Esophagus (tissue), 2 donors: ENCODE data around the gene MSI2. TPM values are rescaled to one million over a fixed set of nuclear protein-coding genes. Genes with fewer than 3 reads are reported as not detected.

Experiments
- H3K27ac ChIP-seq, 2 donors: one replicate each; pipeline ENCODE4 v1.5.1; 2013; ENCODE audit warnings: low read depth in 2 of 2, mild to moderate bottlenecking in 2 of 2, inconsistent platforms in 1 of 2, low read length in 1 of 2, moderate library complexity in 1 of 2
- H3K27me3 ChIP-seq, 2 donors: one replicate each; pipeline ENCODE4 v1.6.1; 2013; ENCODE audit warnings: low read length in 2 of 2, control low read depth in 1 of 2, mild to moderate bottlenecking in 1 of 2; ENCODE audit not compliant: insufficient read depth in 2 of 2, control insufficient read depth in 1 of 2
- H3K36me3 ChIP-seq, 2 donors: one replicate each; pipeline ENCODE4 v1.6.1; 2013; ENCODE audit warnings: low read length in 1 of 2; ENCODE audit not compliant: control insufficient read depth in 2 of 2, insufficient read depth in 2 of 2
- H3K4me1 ChIP-seq, 2 donors: one replicate each; pipeline ENCODE4 v1.6.1; 2013; ENCODE audit warnings: low read length in 1 of 2; ENCODE audit not compliant: control insufficient read depth in 2 of 2, insufficient read depth in 2 of 2
- H3K4me3 ChIP-seq, 2 donors: one replicate each; pipeline ENCODE4 v1.5.1; 2013; ENCODE audit warnings: low read length in 2 of 2, mild to moderate bottlenecking in 2 of 2, low read depth in 1 of 2, moderate library complexity in 1 of 2
- H3K9me3 ChIP-seq, 2 donors: one replicate each; pipeline ENCODE4 v1.6.1; 2013; ENCODE audit warnings: mild to moderate bottlenecking in 2 of 2, low read depth in 1 of 2, low read length in 1 of 2, moderate library complexity in 1 of 2; ENCODE audit not compliant: control insufficient read depth in 2 of 2, insufficient read depth in 1 of 2
- WGBS, 2 donors: extraction: QIAGEN DNeasy Blood & Tissue Kit; methylation state at CpG; one replicate each; pipeline ENCODE4 v1.1.7; 2013; 5-methylcytosine and 5-hydroxymethylcytosine counted together
- polyA plus RNA-seq, 2 donors: library from polyadenylated mRNA; stranded (reverse); fragments of 200-250 nt; gene quantifications; one replicate each; pipeline ENCODE4 v1.2.3, GENCODE V29; 2013
- donor health status: healthy with polysubstance abuse.
- donor health status: Bipolar disorder and iron deficiency.

Gene MSI2
- polyA plus RNA-seq, 2 donors: 7.8 to 8.2 TPM

GRCh38 chr17:57633236-57633635 is 376.9 kb downstream of the MSI2 start:
- no peaks in the 10 kb centered on the region for H3K27me3 ChIP-seq
- H3K27ac ChIP-seq: no peak overlapping the region
- H3K36me3 ChIP-seq: peaks cover 5 to 14% of the 10 kb centered on the region in 2 donors
- 93 to 98% methylated on average over 14 of the region's 14 CpGs for WGBS, 2 donors
- H3K9me3 ChIP-seq: no peaks in the 10 kb centered on the region
- no peaks in the 10 kb centered on the region for H3K4me1 ChIP-seq
- H3K4me3 ChIP-seq: no peak overlapping the region

GRCh38 chr17:57634713-57635465 is 378.6 kb downstream of the MSI2 start:
- peaks cover 5 to 10% of the 10 kb centered on the region in 2 donors for H3K36me3 ChIP-seq
- no peaks in the 10 kb centered on the region for H3K9me3 ChIP-seq
- H3K4me1 ChIP-seq: peaks cover 0 to 3% of the 10 kb centered on the region in 2 donors
- H3K27ac ChIP-seq: no peak overlapping the region
- 83 to 86% methylated on average over 4 of the region's 4 CpGs for WGBS, 2 donors
- no peak overlapping the region for H3K4me3 ChIP-seq
- H3K27me3 ChIP-seq: no peaks in the 10 kb centered on the region

GRCh38 chr17:57636274-57636673 is 380.0 kb downstream of the MSI2 start:
- no peak overlapping the region for H3K4me3 ChIP-seq
- H3K4me1 ChIP-seq: peaks cover 0 to 3% of the 10 kb centered on the region in 2 donors
- 80 to 86% methylated on average over 9 of the region's 9 CpGs for WGBS, 2 donors
- peaks cover 5 to 10% of the 10 kb centered on the region in 2 donors for H3K36me3 ChIP-seq
- no peaks in the 10 kb centered on the region for H3K9me3 ChIP-seq
- no peak overlapping the region for H3K27ac ChIP-seq
- no peaks in the 10 kb centered on the region for H3K27me3 ChIP-seq

- Histone ChIP-seq H3K4me3 (peak overlapping the region; percentile 7 to 17), H3K27ac (no peak overlapping the region), H3K36me3 (peaks cover 5 to 10% of the 10 kb centered on the region in 2 donors), H3K27me3 (no peaks in the 10 kb centered on the region), H3K9me3 (no peaks in the 10 kb centered on the region), H3K4me1 (peaks cover 0 to 3% of the 10 kb centered on the region in 2 donors)
- WGBS, 2 donors: 60 to 68% methylated on average over 20 of the region's 20 CpGs
Observed at GRCh38 chr17:57636985-57637665, 380.8 kb downstream of the MSI2 start.

- Histone ChIP-seq H3K27ac (no peak overlapping the region), H3K4me3 (no peak overlapping the region), H3K27me3 (no peaks in the 10 kb centered on the region), H3K9me3 (no peaks in the 10 kb centered on the region), H3K4me1 (peaks cover 0 to 3% of the 10 kb centered on the region in 2 donors), H3K36me3 (peaks cover 5 to 7% of the 10 kb centered on the region in 2 donors)
- 88 to 96% methylated on average over 6 of the region's 6 CpGs for WGBS, 2 donors
Observed at GRCh38 chr17:57637666-57638010, 381.3 kb downstream of the MSI2 start.

- Histone ChIP-seq H3K27me3 (no peaks in the 10 kb centered on the region), H3K27ac (no peak overlapping the region), H3K4me3 (no peak overlapping the region), H3K9me3 (no peaks in the 10 kb centered on the region), H3K4me1 (peaks cover 0 to 3% of the 10 kb centered on the region in 2 donors), H3K36me3 (peaks cover 3 to 9% of the 10 kb centered on the region in 2 donors)
- WGBS, 2 donors: 95 to 97% methylated on average over 8 of the region's 8 CpGs
Observed at GRCh38 chr17:57638284-57638683, 382.0 kb downstream of the MSI2 start.

GRCh38 chr17:57639381-57639780 is 383.1 kb downstream of the MSI2 start:
- H3K36me3 ChIP-seq: peaks cover 0 to 9% of the 10 kb centered on the region in 2 donors
- WGBS, 2 donors: 88 to 95% methylated on average over 5 of the region's 5 CpGs

GRCh38 chr17:57640079-57640478 is 383.8 kb downstream of the MSI2 start:
- no peak overlapping the region for H3K27ac ChIP-seq
- H3K9me3 ChIP-seq: no peaks in the 10 kb centered on the region
- H3K4me1 ChIP-seq: peaks cover 0 to 3% of the 10 kb centered on the region in 2 donors
- 89 to 96% methylated on average over 7 of the region's 7 CpGs for WGBS, 2 donors
- no peak overlapping the region for H3K4me3 ChIP-seq
- peaks cover 0 to 9% of the 10 kb centered on the region in 2 donors for H3K36me3 ChIP-seq
- no peaks in the 10 kb centered on the region for H3K27me3 ChIP-seq

More at GRCh38 chr17:57639381-57639780, 383.1 kb downstream of the MSI2 start:
- H3K4me1 ChIP-seq: peaks cover 0 to 3% of the 10 kb centered on the region in 2 donors
- no peaks in the 10 kb centered on the region for H3K9me3 ChIP-seq
- H3K27ac ChIP-seq: no peak overlapping the region
- no peaks in the 10 kb centered on the region for H3K27me3 ChIP-seq
- H3K4me3 ChIP-seq: no peak overlapping the region

- Histone ChIP-seq H3K4me1 (peaks cover 0 to 3% of the 10 kb centered on the region in 2 donors), H3K27ac (no peak overlapping the region), H3K36me3 (peaks cover 0 to 4% of the 10 kb centered on the region in 2 donors), H3K9me3 (no peaks in the 10 kb centered on the region), H3K27me3 (no peaks in the 10 kb centered on the region), H3K4me3 (no peak overlapping the region)
- 94 to 96% methylated on average over 3 of the region's 3 CpGs for WGBS, 2 donors
Observed at GRCh38 chr17:57641761-57642160, 385.4 kb downstream of the MSI2 start.
